Mucosa of descending colon (tissue), 3 donors: ENCODE data around the gene MCCC1. TPM values are rescaled to one million over a fixed set of nuclear protein-coding genes. Genes with fewer than 3 reads are reported as not detected.

ENCODE experiments used
- ATAC-seq: fragments of 200-7000 bp; cut with Tn5 transposase; one replicate; pipeline ENCODE4 v1.9.1; 2020; ENCODE audit warnings: mild to moderate bottlenecking, moderate library complexity
- DNase-seq, 3 donors: peaks; one replicate each; pipeline ENCODE4 v3.0.0-alpha.2; 2020
- H3K36me3 ChIP-seq: fragments of 200-600 bp; one replicate; pipeline ENCODE4 v1.8.0; 2021; ENCODE audit warnings: low read depth, mild to moderate bottlenecking
- H3K4me1 ChIP-seq: fragments of 200-600 bp; one replicate; pipeline ENCODE4 v1.8.0; 2021; ENCODE audit warnings: low read depth, mild to moderate bottlenecking
- H3K4me3 ChIP-seq: fragments of 200-600 bp; one replicate; pipeline ENCODE4 v1.8.0; 2021; ENCODE audit warnings: mild to moderate bottlenecking
- H3K9me3 ChIP-seq: fragments of 200-600 bp; one replicate; pipeline ENCODE4 v1.8.0; 2021; ENCODE audit warnings: mild to moderate bottlenecking
- intact Hi-C, 2 donors: fragments of 100-400 bp; cut with DNase I in 1 of 2; cut with micrococcal nuclease in 1 of 2; formaldehyde crosslinking; loops; one replicate each; pipeline versions ENCODE4 v1.11.0 to v1.11.1; 2022; cut with DNase I, micrococcal nuclease
- total RNA-seq, 3 donors: library from RNA; stranded (reverse); fragmentation: NEBNext Ultra II Directional in 2 of 3; extraction: Animal tissue kit (Norgen Biotek cat#: 25700) in 2 of 3; gene quantifications; one replicate each; pipeline versions ENCODE4 v1.2.1 to v1.2.4, GENCODE V29; 2021 to 2023
- TF ChIP-seq, protein P1 (sequence below): fragments of 200-600 bp; IDR thresholded peaks from one replicate; pipeline ENCODE4 v1.8.0; 2022; ENCODE audit warnings: antibody characterized with exemption, mild to moderate bottlenecking
- donor health status: DM: no; HTN: no; CAD: no; lungs with moderate emphysema.
- donor health status: DM: no; HTN: no; CAD: no.
- donor health status: DM: no; HTN: yes; CAD: no.

The MCCC1 gene
- total RNA-seq, 3 donors from 2014 or later, result 28.1 to 36.5 (median 32.8) TPM

DNA sequence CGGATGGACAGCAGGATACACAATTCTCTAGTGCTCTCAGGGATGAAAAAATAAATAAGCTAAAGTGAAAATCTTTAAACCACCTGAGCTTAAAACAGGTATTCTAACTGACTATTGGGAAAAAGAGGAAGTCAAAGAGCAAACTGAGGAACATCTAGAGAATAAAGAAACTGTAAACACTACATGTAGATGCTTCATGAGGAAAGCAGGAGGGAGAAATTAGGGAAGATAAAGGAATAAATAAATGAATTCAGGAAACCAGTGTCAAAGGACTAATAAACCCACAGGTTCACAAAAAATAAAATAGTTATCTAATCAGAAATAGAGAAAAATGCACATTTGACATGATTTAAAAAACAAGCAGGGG is 525 bp upstream of the MCCC1 start:
- Histone ChIP-seq H3K4me1 (peaks cover 4% of the 10 kb centered on the region), H3K4me3 (peak overlapping the region; percentile 83), H3K9me3 (no peaks in the 10 kb centered on the region), H3K36me3 (no peaks in the 10 kb centered on the region)
- DNase-seq (no peak), ATAC-seq (no peak)
- intact Hi-C loops, result no loop called here
- TF ChIP-seq, protein P1, sequence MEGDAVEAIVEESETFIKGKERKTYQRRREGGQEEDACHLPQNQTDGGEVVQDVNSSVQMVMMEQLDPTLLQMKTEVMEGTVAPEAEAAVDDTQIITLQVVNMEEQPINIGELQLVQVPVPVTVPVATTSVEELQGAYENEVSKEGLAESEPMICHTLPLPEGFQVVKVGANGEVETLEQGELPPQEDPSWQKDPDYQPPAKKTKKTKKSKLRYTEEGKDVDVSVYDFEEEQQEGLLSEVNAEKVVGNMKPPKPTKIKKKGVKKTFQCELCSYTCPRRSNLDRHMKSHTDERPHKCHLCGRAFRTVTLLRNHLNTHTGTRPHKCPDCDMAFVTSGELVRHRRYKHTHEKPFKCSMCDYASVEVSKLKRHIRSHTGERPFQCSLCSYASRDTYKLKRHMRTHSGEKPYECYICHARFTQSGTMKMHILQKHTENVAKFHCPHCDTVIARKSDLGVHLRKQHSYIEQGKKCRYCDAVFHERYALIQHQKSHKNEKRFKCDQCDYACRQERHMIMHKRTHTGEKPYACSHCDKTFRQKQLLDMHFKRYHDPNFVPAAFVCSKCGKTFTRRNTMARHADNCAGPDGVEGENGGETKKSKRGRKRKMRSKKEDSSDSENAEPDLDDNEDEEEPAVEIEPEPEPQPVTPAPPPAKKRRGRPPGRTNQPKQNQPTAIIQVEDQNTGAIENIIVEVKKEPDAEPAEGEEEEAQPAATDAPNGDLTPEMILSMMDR, result no peak

DNA sequence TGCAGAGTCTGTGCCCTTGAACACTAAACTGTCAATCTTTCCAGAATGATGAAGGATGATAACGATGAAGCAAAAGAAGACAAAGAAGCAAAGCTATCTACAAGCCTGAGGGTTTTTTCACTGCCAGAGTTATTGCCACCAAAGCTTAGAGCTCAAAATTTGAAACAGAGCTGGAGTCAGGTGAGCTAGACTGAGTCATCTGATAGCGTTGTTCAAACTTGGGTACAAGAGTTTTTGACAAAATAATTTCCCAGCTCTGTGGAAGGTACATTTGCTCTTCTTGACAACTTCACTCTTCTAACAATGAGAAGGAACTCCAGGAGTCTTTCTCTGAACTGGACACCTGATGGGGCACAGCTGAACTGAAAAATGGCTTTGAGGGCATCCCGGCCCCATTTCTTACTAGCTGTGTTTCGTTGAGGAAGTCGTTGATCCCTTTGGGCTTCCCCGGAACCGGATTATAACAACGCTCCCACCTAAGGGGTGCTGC is 715 bp downstream of the MCCC1 start:
- no peak for ATAC-seq
- TF ChIP-seq, protein P1, result no peak
- no peaks in the 10 kb centered on the region for H3K36me3 ChIP-seq
- DNase-seq, result no peak
- H3K4me1 ChIP-seq, result peaks cover 4% of the 10 kb centered on the region
- H3K9me3 ChIP-seq, result no peaks in the 10 kb centered on the region
- H3K4me3 ChIP-seq, result peak overlapping the region; percentile 83
- intact Hi-C loops, result no loop called here

DNA sequence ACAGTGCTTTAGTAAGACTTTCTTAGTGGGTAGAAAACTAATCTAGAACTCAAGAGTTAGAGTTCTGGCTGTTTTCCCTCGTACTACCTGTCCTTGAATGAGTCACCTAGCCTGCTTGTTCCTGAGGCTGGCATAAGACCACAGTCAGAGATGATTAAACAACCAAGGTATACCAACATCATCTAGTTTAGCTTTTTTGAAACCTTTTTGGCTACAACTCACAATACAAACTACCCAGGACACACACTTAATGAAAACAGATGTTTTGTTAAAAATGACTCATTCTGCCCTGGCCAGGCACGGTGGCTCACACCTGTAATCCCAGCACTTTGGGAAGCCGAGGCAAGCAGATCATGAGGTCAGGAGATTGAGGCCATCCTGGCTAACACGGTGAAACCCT is 4.6 kb downstream of the MCCC1 start:
- TF ChIP-seq, protein P1, result no peak
- no peak for DNase-seq
- Histone ChIP-seq H3K9me3 (no peaks in the 10 kb centered on the region), H3K36me3 (no peaks in the 10 kb centered on the region), H3K4me1 (peaks cover under 1% of the 10 kb centered on the region), H3K4me3 (no peak overlapping the region)
- intact Hi-C loops, result no loop called here
- no peak for ATAC-seq

DNA sequence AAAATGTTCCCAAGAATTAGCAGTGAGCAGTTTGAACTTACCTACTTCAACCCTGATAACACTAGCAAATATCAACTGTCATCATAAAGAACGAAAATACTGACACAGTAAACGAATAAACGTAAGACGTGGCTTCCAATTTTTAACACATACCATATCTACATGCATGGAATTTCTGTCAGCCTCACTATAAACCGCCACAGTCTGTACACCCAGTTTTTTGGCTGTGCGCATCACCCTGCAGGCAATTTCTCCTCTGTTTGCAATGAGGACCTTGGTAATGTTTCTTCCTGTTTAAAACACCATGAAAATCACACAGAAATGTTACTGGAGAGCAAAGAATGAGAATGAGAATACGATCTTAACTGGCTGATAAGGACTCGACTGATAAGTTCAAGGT is 7.0 kb downstream of the MCCC1 start:
- TF ChIP-seq, protein P1, result no peak
- no peaks in the 10 kb centered on the region for H3K36me3 ChIP-seq
- intact Hi-C loops, result no loop called here
- no peaks in the 10 kb centered on the region for H3K9me3 ChIP-seq
- DNase-seq (no peak), ATAC-seq (no peak)
- no peak overlapping the region for H3K4me3 ChIP-seq
- H3K4me1 ChIP-seq, result no peaks in the 10 kb centered on the region

DNA sequence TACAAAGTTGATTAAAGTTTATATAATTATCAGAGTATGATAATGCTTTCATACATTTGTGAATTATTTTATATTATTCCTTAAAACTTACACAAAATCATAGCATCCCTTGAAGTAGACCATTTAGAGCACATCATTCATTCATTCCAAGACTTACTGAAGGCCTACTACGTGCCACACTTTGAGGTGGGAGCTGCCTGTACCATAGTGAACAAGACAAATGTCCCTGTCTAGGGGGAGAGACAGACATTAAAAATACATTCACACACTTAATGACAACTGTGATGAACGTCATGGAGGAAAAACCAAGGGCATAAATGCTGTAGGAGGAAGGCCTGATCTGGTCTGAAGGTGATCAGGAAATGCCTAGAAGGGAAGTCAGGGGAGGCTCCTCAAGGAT is 12.1 kb downstream of the MCCC1 start:
- no peaks in the 10 kb centered on the region for H3K4me1 ChIP-seq
- ATAC-seq, result no peak
- no peak overlapping the region for H3K4me3 ChIP-seq
- no peak for DNase-seq
- TF ChIP-seq, protein P1, result no peak
- intact Hi-C loops, result no loop called here
- no peaks in the 10 kb centered on the region for H3K36me3 ChIP-seq
- no peaks in the 10 kb centered on the region for H3K9me3 ChIP-seq
